HUES64 (cell line): Measurements from ENCODE around the gene SYCP2.

Source experiments
- H3K27ac ChIP-seq: 2 replicates; pipeline ENCODE4 v1.7.0; 2013; ENCODE audit warnings: low read depth, low read length, inconsistent platforms
- H3K27me3 ChIP-seq: 2 replicates; pipeline ENCODE4 v1.6.1; 2013; ENCODE audit warnings: mild to moderate bottlenecking, low read length; ENCODE audit not compliant: insufficient read depth
- H3K36me3 ChIP-seq: 2 replicates; pipeline ENCODE4 v1.6.1; 2013; ENCODE audit warnings: mild to moderate bottlenecking, low read length; ENCODE audit not compliant: insufficient read depth
- H3K4me1 ChIP-seq: 2 replicates; pipeline ENCODE4 v1.6.1; 2013; ENCODE audit warnings: mild to moderate bottlenecking, low read length, moderate library complexity; ENCODE audit not compliant: insufficient read depth
- H3K4me3 ChIP-seq: 2 replicates; pipeline ENCODE4 v1.5.1; 2013; ENCODE audit warnings: mild to moderate bottlenecking, low read length, moderate library complexity
- H3K9ac ChIP-seq: 2 replicates; pipeline ENCODE4 v1.6.1; 2013; ENCODE audit warnings: mild to moderate bottlenecking, low read depth, low read length
- H3K9me3 ChIP-seq: 2 replicates; pipeline ENCODE4 v1.6.1; 2013; ENCODE audit warnings: low read depth, low read length; ENCODE audit not compliant: insufficient read depth
- WGBS: fragments of 150-250, 120-280 bp; methylation state at CpG from one replicate; pipeline ENCODE4 v1.1.7; 2013; ENCODE audit warnings: missing lambda C conversion rate; 5-methylcytosine and 5-hydroxymethylcytosine counted together

The SYCP2 gene

DNA sequence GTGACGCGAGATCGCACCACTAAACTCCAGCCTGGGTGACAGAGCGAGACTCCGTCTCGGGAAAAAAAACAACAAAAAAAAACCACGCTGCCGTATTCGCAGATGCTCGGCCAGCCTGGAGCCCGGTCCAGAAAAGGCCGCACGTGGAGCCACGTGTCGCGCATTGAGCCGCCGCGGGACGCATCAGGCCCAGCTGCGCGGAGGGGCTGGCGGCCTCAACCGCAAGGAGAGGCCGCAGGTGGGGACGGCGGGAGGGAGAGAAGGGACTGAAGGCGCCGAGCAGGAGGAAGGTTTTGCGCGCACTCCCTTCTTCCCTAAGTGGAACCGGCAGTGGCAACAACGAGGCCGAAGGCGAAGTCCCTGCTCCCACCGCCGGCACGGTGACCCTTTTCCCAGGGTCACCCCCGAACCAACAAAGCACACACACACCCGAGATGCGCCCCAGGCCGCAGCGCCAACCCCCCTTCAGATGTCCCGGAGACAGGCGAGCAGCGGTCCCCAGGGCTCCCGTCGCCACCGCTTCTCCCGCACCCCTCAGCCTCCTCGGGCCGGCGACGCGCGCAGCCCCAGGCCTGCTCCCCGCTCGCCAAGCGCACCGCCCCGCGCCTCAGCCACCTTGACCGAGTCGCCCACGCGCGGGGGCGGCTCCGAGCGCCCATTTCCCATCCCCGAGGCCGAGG is 681 bp downstream of the SYCP2 start:
- no peaks in the 10 kb centered on the region for H3K9me3 ChIP-seq
- H3K27ac ChIP-seq, result no peak overlapping the region
- no peak overlapping the region for H3K4me3 ChIP-seq
- peaks cover 8% of the 10 kb centered on the region for H3K4me1 ChIP-seq
- no peaks in the 10 kb centered on the region for H3K36me3 ChIP-seq
- H3K27me3 ChIP-seq, result peaks cover 53% of the 10 kb centered on the region
- H3K9ac ChIP-seq, result no peak overlapping the region
- 97% methylated on average over 72 of the region's 72 CpGs for WGBS

DNA sequence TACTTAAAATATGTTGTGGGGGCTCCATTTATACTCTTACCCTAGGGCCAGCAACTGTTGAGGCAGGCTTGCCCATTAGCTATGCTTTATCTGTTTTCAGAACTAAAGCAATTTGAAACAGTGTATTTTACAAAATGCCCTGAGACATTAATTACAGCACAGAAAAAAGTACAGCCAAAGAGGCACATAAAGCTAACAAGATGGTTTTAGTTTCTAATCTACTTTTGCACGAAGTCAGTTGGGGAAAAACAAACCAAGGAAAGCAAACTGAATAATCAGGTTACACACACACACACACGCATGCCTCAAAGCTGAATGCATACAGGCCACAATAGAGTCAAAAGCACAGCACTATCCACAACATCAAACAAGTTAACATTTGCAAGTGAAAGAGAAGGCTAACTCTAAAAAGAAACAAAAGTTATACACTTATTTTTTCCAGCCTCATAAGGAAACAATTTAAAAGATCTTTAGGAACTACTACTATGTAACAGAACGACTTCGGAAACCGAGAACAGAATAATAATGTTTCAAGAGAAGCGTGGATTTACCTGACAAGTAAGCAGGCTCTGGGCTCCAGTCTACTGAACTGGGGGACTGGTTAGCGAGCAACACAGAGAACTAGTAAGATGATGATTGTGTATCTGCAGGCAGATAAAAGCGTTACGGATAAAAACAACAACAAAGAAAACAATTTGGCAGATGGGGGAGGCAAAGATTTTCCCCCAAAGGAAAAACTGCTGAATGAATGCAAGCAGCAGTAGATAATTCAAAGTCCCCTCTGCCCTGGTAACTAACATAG is 1.7 kb downstream of the SYCP2 start:
- H3K4me1 ChIP-seq, result peaks cover 9% of the 10 kb centered on the region
- WGBS, result 69% methylated on average over 9 of the region's 9 CpGs
- no peak overlapping the region for H3K9ac ChIP-seq
- H3K36me3 ChIP-seq, result no peaks in the 10 kb centered on the region
- no peak overlapping the region for H3K27ac ChIP-seq
- H3K9me3 ChIP-seq, result no peaks in the 10 kb centered on the region
- H3K4me3 ChIP-seq, result no peak overlapping the region
- H3K27me3 ChIP-seq, result peaks cover 45% of the 10 kb centered on the region

DNA sequence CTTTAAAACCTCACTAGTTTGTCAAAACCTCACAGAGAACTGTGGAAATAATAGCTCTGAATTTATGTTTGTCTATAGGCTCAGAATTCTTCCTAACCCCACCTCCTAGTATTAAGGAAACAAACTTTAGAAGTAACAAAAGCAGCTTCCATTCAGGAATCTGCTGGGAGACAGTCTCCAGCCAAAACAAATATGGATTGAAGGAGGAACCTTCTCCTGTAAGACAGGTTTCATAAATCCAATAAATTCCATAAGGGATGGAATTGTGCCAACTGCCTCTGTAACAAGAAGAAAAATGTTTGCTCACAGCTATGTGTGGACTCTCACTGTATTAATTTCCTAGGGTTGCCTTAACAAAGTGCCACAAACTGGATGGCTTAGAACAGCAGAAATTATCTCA is 7.5 kb downstream of the SYCP2 start:
- H3K4me1 ChIP-seq, result peaks cover 2% of the 10 kb centered on the region; the same call in 1 of the 2 replicates
- no peaks in the 10 kb centered on the region; the same call in 1 of the 2 replicates for H3K27me3 ChIP-seq
- H3K9me3 ChIP-seq, result no peaks in the 10 kb centered on the region
- no peak overlapping the region for H3K27ac ChIP-seq
- H3K4me3 ChIP-seq, result no peak overlapping the region
- H3K36me3 ChIP-seq, result no peaks in the 10 kb centered on the region
- no peak overlapping the region for H3K9ac ChIP-seq

DNA sequence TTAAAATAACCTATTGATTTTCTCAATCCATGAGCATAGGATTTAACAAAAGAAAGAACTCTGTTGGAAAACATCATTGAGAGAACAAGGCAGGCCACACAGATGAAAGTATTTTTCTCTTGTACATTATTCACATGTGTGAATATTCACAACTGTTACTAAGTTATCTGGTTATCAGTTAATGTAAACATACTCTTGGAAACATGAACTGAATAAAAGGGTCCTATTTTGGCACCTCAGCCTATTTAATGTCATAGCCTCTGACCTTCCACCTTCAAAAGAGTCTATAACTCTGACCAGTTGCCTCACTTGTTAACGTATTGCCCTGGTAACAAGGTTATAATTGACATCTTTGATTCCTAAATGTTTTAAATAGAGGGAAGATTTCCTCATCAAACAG is 8.1 kb downstream of the SYCP2 start:
- WGBS, result no CpG with 5 or more reads among the region's 1 CpG
- H3K36me3 ChIP-seq, result no peaks in the 10 kb centered on the region
- H3K9ac ChIP-seq, result no peak overlapping the region
- H3K27me3 ChIP-seq, result no peaks in the 10 kb centered on the region; the same call in 1 of the 2 replicates
- no peaks in the 10 kb centered on the region for H3K9me3 ChIP-seq
- H3K27ac ChIP-seq, result no peak overlapping the region
- H3K4me3 ChIP-seq, result no peak overlapping the region
- peaks cover 2% of the 10 kb centered on the region; the same call in 1 of the 2 replicates for H3K4me1 ChIP-seq

DNA sequence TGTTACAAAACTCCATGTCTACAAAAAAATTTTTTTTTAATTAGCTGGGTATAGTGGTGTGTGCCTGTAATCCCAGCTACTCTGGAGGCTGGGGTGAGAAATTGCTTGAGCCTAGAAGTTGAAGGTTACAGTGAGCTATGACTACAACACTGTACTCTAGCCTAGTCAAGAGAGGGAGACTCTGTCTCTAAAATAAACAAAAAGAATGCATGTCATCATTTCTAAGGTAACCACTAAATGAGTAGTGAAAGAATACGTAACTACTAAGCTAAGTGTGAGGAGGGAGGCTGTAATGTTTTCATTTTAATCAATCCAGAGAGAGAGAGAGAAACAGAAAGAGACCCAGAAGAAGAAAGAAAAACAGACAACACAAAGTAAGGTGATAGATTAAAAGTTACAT is 9.9 kb downstream of the SYCP2 start:
- H3K27me3 ChIP-seq, result no peaks in the 10 kb centered on the region; the same call in 1 of the 2 replicates
- no peak overlapping the region for H3K27ac ChIP-seq
- H3K9me3 ChIP-seq, result no peaks in the 10 kb centered on the region
- H3K4me3 ChIP-seq, result no peak overlapping the region
- 100% methylated on average over 1 of the region's 1 CpG for WGBS
- peaks cover 2% of the 10 kb centered on the region; the same call in 1 of the 2 replicates for H3K4me1 ChIP-seq
- H3K9ac ChIP-seq, result no peak overlapping the region
- no peaks in the 10 kb centered on the region for H3K36me3 ChIP-seq

DNA sequence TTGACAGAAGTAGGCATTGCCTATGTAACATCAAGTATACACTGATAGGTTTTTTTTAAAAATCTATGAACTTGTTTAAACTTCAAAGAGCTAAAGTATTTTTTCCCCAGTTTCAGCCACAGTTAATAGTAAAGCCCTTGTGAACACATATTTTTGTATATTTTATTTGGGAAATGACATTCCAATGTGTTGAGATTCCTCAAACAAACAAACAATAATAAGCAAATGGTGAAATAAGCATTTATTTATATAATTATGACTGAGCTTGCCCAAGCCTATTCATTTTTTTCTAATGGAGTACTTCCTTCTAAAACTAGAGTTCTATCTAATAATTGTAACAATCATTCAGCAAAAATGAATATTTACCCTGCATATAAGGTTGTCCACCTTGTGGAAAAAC is 12.5 kb downstream of the SYCP2 start:
- Histone ChIP-seq H3K36me3 (no peaks in the 10 kb centered on the region), H3K9ac (no peak overlapping the region), H3K9me3 (no peaks in the 10 kb centered on the region), H3K27me3 (no peaks in the 10 kb centered on the region), H3K27ac (no peak overlapping the region), H3K4me3 (no peak overlapping the region), H3K4me1 (no peaks in the 10 kb centered on the region)

DNA sequence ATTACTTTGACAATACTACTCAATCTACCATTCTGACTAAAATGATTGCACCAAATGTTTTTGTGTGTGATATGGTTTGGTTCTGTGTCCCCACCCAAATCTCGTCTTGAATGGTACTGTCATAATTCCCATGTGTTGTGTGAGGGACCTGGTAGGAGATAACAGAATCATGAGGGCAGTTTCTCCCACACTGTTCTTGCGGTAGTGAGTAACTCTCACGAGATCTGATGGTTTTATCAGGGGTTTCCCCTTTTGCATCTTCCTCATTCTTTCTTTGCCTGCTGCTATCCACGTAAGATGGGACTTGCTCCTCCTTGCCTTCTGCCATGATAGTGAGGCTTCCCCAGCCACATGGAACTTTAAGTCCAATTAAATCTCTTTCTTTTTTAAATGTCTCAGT is 20.8 kb downstream of the SYCP2 start:
- no peak overlapping the region for H3K4me3 ChIP-seq
- WGBS, result 69% methylated on average over 4 of the region's 4 CpGs
- no peaks in the 10 kb centered on the region for H3K9me3 ChIP-seq
- no peaks in the 10 kb centered on the region for H3K27me3 ChIP-seq
- no peaks in the 10 kb centered on the region for H3K4me1 ChIP-seq
- H3K27ac ChIP-seq, result no peak overlapping the region
- no peaks in the 10 kb centered on the region for H3K36me3 ChIP-seq
- no peak overlapping the region for H3K9ac ChIP-seq

DNA sequence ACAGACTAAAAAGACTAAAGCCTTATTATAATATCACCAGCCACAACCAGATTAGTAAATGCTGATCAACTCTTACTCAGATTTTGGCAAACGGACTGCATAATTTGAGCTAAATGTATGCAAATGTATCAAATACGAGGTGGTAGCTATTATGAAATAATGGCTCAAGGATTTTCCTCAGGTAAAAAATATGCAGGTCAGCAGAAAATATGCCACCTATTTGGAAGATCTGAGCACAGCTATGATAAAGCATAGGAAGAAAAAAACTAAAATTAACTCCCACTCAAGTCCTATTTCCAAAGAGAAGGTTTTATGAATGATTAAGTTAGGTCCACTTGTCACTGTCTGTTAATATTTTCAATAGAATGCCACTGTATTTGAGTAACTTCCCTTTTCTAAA is 22.4 kb downstream of the SYCP2 start:
- no peak overlapping the region for H3K27ac ChIP-seq
- H3K9ac ChIP-seq, result no peak overlapping the region
- no peaks in the 10 kb centered on the region for H3K36me3 ChIP-seq
- WGBS, result 89% methylated on average over 2 of the region's 2 CpGs
- no peak overlapping the region for H3K4me3 ChIP-seq
- no peaks in the 10 kb centered on the region for H3K4me1 ChIP-seq
- no peaks in the 10 kb centered on the region for H3K9me3 ChIP-seq
- H3K27me3 ChIP-seq, result no peaks in the 10 kb centered on the region

DNA sequence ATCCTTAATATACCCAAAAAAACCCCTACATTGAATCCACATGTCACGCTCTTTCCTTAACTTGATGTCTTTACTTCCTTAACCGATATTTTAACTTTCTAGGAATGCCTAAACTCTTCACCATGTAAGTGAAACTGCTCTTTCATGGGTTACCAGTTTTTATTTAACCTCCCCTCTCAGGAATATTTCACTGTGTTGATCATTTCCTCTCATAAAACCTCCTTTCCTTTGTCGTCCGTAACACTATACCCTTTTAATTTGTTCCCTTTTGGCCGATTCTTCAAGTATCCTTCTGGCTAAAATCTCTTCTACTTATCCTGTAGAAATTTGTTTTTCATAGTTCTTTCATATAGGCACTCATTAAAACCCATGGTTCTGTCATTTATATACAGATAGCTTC is 24.6 kb downstream of the SYCP2 start:
- Histone ChIP-seq H3K36me3 (no peaks in the 10 kb centered on the region), H3K9ac (no peak overlapping the region), H3K9me3 (no peaks in the 10 kb centered on the region), H3K4me1 (no peaks in the 10 kb centered on the region), H3K27ac (no peak overlapping the region), H3K4me3 (no peak overlapping the region), H3K27me3 (no peaks in the 10 kb centered on the region)
- WGBS, result 88% methylated on average over 5 of the region's 5 CpGs

DNA sequence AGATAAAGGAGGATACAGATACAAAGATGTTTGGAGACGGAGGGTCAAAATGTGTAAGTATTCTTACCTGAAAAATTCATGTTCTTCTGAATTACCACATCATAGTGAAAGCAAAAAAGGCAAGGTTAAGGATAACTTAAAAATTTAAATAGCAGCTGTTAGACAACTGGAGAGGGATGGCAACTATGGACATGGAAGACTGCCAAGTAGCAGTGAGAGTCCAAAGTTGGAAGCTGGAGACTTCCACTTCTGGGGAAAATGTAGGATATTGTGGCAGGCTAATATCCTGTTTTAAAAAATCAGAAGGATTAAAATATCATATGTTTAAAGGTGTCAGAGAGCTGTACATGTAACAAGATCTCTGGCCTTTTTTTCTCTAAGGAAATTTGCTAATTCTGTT is 29.8 kb downstream of the SYCP2 start:
- H3K27me3 ChIP-seq, result peaks cover 6% of the 10 kb centered on the region; the same call in 1 of the 2 replicates
- no peak overlapping the region for H3K9ac ChIP-seq
- no peaks in the 10 kb centered on the region for H3K4me1 ChIP-seq
- no peak overlapping the region for H3K27ac ChIP-seq
- H3K9me3 ChIP-seq, result no peaks in the 10 kb centered on the region
- no peak overlapping the region for H3K4me3 ChIP-seq
- H3K36me3 ChIP-seq, result no peaks in the 10 kb centered on the region
- no CpG with 5 or more reads among the region's 1 CpG for WGBS

DNA sequence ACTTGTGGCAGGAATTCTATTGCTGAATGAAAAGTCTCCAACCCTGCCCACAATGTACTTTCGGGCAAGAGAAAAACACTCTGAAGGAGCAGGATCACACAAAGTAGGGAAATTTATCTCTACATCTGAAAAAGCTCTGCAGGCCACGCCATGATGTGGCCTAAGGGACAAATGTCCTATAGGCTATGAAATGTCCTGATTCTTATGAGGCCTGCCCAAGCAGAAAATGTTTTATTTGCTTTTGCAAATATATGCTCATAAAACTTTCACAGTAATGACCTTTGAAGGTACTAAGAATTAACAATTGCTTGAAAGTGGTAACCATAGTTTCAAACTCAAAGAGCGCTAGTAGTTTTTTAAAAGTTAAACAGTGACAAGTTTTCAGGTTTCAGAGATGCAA is 31.0 kb downstream of the SYCP2 start:
- no peak overlapping the region for H3K4me3 ChIP-seq
- H3K36me3 ChIP-seq, result no peaks in the 10 kb centered on the region
- H3K9me3 ChIP-seq, result no peaks in the 10 kb centered on the region
- H3K4me1 ChIP-seq, result no peaks in the 10 kb centered on the region
- peaks cover 6% of the 10 kb centered on the region; the same call in 1 of the 2 replicates for H3K27me3 ChIP-seq
- no peak overlapping the region for H3K9ac ChIP-seq
- 96% methylated on average over 3 of the region's 3 CpGs for WGBS
- H3K27ac ChIP-seq, result no peak overlapping the region
